Astrocyte of the spinal cord (primary cell): ENCODE data around the gene RSBN1.
A peak's percentile ranks its signal among the peaks of the same experiment; 100 is the strongest.

ENCODE experiments used
- DNase-seq: peaks from one replicate; pipeline ENCODE4 v3.0.0; 2011; ENCODE audit warnings: low read depth, low spot score
- H3K4me3 ChIP-seq: 2 replicates; pipeline ENCODE4 v1.5.1; 2011; ENCODE audit warnings: low read depth, mild to moderate bottlenecking, low read length, moderate library complexity
- CTCF ChIP-seq: IDR thresholded peaks from 2 replicates; pipeline ENCODE4 v1.5.1; 2012; ENCODE audit warnings: low read depth, mild to moderate bottlenecking, low read length, inconsistent platforms
- in situ Hi-C: cut with HindIII; loops from 2 replicates; pipeline ENCODE4 v1.10.0; 2017; ENCODE audit warnings: low sequenced_read_pairs

The RSBN1 gene

GRCh38 chr1:113805639-113806038 lies 6.6 kb downstream of the RSBN1 start:
- TF ChIP-seq CTCF = no peak
- in situ Hi-C loops = no loop called here
- H3K4me3 ChIP-seq = no peak overlapping the region
- DNase-seq = no peak

- H3K4me3 ChIP-seq = no peak overlapping the region
- no peak for DNase-seq
- in situ Hi-C loops = no loop called here
- TF ChIP-seq CTCF = no peak
Measured at GRCh38 chr1:113805256-113805531, 7.1 kb downstream of the RSBN1 start.

GRCh38 chr1:113804421-113805255 lies 7.6 kb downstream of the RSBN1 start:
- DNase-seq = peak; percentile 65
- no peak overlapping the region for H3K4me3 ChIP-seq
- no peak for TF ChIP-seq CTCF
- in situ Hi-C loops = no loop called here

GRCh38 chr1:113802367-113803007 lies 9.8 kb downstream of the RSBN1 start:
- no peak for TF ChIP-seq CTCF
- H3K4me3 ChIP-seq = no peak overlapping the region
- no peak for DNase-seq
- in situ Hi-C loops = no loop called here

GRCh38 chr1:113800487-113800886 lies 11.8 kb downstream of the RSBN1 start:
- TF ChIP-seq CTCF = no peak
- no peak overlapping the region for H3K4me3 ChIP-seq
- DNase-seq = no peak
- in situ Hi-C loops = no loop called here

- H3K4me3 ChIP-seq = no peak overlapping the region
- DNase-seq = no peak
- in situ Hi-C loops = no loop called here
- no peak for TF ChIP-seq CTCF
Measured at GRCh38 chr1:113797472-113797871, 14.8 kb downstream of the RSBN1 start.
